Measurements from ENCODE around the gene LOC101059915.
A peak's percentile ranks its signal among the peaks of the same experiment; 100 is the strongest.
"Not testable (repeated sequence)": the region's sequence is repeated elsewhere in the genome, so short reads cannot be mapped to it uniquely, and the experiment has no call there.

Gene LOC101059915

GRCh38 chrX:71644406-71644805 is 22.9 kb upstream of the LOC101059915 start:
- not testable (repeated sequence) for DNase-seq

GRCh38 chrX:71650333-71650969 is 16.9 kb upstream of the LOC101059915 start:
- peak; percentile 32 for DNase-seq

- DNase-seq = peak; percentile 69
Measured at GRCh38 chrX:71652405-71652804, 14.9 kb upstream of the LOC101059915 start.

- DNase-seq = no peak
Measured at GRCh38 chrX:71653344-71653743, 14.0 kb upstream of the LOC101059915 start.

- no peak for DNase-seq
Measured at GRCh38 chrX:71657267-71657666, 10.1 kb upstream of the LOC101059915 start.

GRCh38 chrX:71659342-71659741 is 8.0 kb upstream of the LOC101059915 start:
- DNase-seq = no peak

GRCh38 chrX:71659959-71660358 is 7.4 kb upstream of the LOC101059915 start:
- DNase-seq = no peak

- DNase-seq = no peak
Measured at GRCh38 chrX:71660562-71661416, 6.6 kb upstream of the LOC101059915 start.

GRCh38 chrX:71661919-71662318 is 5.4 kb upstream of the LOC101059915 start:
- no peak for DNase-seq

- DNase-seq = not testable (repeated sequence)
Measured at GRCh38 chrX:71662654-71663053, 4.7 kb upstream of the LOC101059915 start.

GRCh38 chrX:71663238-71663637 is 4.1 kb upstream of the LOC101059915 start:
- peak; percentile 76 for DNase-seq

GRCh38 chrX:71664202-71664601 is 3.1 kb upstream of the LOC101059915 start:
- peak; percentile 39 for DNase-seq

- DNase-seq = peak; percentile 21
Measured at GRCh38 chrX:71664889-71665491, 2.4 kb upstream of the LOC101059915 start.

GRCh38 chrX:71665747-71666146 is 1.6 kb upstream of the LOC101059915 start:
- DNase-seq = no peak

GRCh38 chrX:71666240-71667223 is 814 bp upstream of the LOC101059915 start:
- no peak for DNase-seq

GRCh38 chrX:71668248-71668595 is 876 bp downstream of the LOC101059915 start:
- no peak for DNase-seq

- DNase-seq = no peak
Measured at GRCh38 chrX:71669492-71669891, 2.1 kb downstream of the LOC101059915 start.

GRCh38 chrX:71669947-71670346 is 2.6 kb downstream of the LOC101059915 start:
- peak; percentile 51 for DNase-seq

GRCh38 chrX:71671043-71671780 is 3.9 kb downstream of the LOC101059915 start:
- DNase-seq = peak; percentile 76

GRCh38 chrX:71671938-71672337 is 4.6 kb downstream of the LOC101059915 start:
- no peak for DNase-seq

- not testable (repeated sequence) for DNase-seq
Measured at GRCh38 chrX:71675636-71676035, 8.3 kb downstream of the LOC101059915 start.

Data from activated CD4-positive, alpha-beta T cell treated with anti-CD3 and anti-CD28 coated beads for 48 hours (primary cell).